IgD-negative memory B cell (primary cell): ENCODE data around the gene FBXW12. TPM values are rescaled to one million over a fixed set of nuclear protein-coding genes. Genes with fewer than 3 reads are reported as not detected.
"Not testable (repeated sequence)": the region's sequence is repeated elsewhere in the genome, so short reads cannot be mapped to it uniquely, and the experiment has no call there.

Experiments
- H3K27ac Mint-ChIP-seq, 3 donors: one replicate each; pipeline ENCODE4 v1.8.0; 2020 to 2022; ENCODE audit warnings: mild to moderate bottlenecking in 3 of 3, mixed read lengths in 3 of 3, moderate library complexity in 1 of 3
- H3K27me3 Mint-ChIP-seq: one replicate; pipeline ENCODE4 v1.8.0; 2021; ENCODE audit warnings: mixed read lengths
- H3K36me3 Mint-ChIP-seq: one replicate; pipeline ENCODE4 v1.8.0; 2020; ENCODE audit warnings: mild to moderate bottlenecking, mixed read lengths
- H3K4me1 Mint-ChIP-seq, 3 donors: one replicate each; pipeline ENCODE4 v1.8.0; 2020 to 2022; ENCODE audit warnings: mixed read lengths in 3 of 3, mild to moderate bottlenecking in 1 of 3
- H3K4me3 Mint-ChIP-seq, 4 donors: one replicate each; pipeline ENCODE4 v1.8.0; 2020 to 2022; ENCODE audit warnings: mild to moderate bottlenecking in 4 of 4, mixed read lengths in 4 of 4, moderate library complexity in 3 of 4
- H3K9me3 Mint-ChIP-seq, 3 donors: one replicate each; pipeline ENCODE4 v1.8.0; 2020 to 2021; ENCODE audit warnings: mixed read lengths in 3 of 3, mild to moderate bottlenecking in 1 of 3
- polyA plus RNA-seq: library from polyadenylated mRNA; unstranded; fragments of 300-500 nt; fragmentation: Illumina TruSeq; gene quantifications from one replicate; pipeline ENCODE4 v1.2.3, GENCODE V29; 2021

Gene FBXW12
- polyA plus RNA-seq, result not detected

- Mint-ChIP-seq H3K9me3 (no peaks in the 10 kb centered on the region), H3K27me3 (no peaks in the 10 kb centered on the region), H3K4me1 (no peaks in the 10 kb centered on the region), H3K27ac (no peak within 1 kb of the TSS), H3K36me3 (no peaks in the 10 kb centered on the region), H3K4me3 (no peak within 1 kb of the TSS)
Measured at GRCh38 chr3:48371651-48372376, at the start of gene FBXW12. TSS of gene FBXW12 (plus strand) at chr3:48372219. CDS start at chr3:48372768, 549 bp downstream.

GRCh38 chr3:48331706-48332435 lies 40.1 kb upstream of the FBXW12 start:
- H3K9me3 Mint-ChIP-seq, H3K36me3 Mint-ChIP-seq: not testable (repeated sequence)

GRCh38 chr3:48333346-48334245 lies 38.4 kb upstream of the FBXW12 start, which contains the start of gene SPINK8:
TSS of gene SPINK8 (minus strand) at chr3:48333661. CDS start at chr3:48328341, 5,320 bp downstream.
- not testable (repeated sequence) for H3K9me3 Mint-ChIP-seq, H3K4me3 Mint-ChIP-seq, H3K36me3 Mint-ChIP-seq, H3K27ac Mint-ChIP-seq, H3K4me1 Mint-ChIP-seq
- H3K27me3 Mint-ChIP-seq, result peaks cover 15% of the 10 kb centered on the region

More at GRCh38 chr3:48331706-48332435, 40.1 kb upstream of the FBXW12 start:
- peaks cover 15% of the 10 kb centered on the region for H3K27me3 Mint-ChIP-seq
- H3K4me1 Mint-ChIP-seq, H3K4me3 Mint-ChIP-seq, H3K27ac Mint-ChIP-seq: not testable (repeated sequence)

GRCh38 chr3:48334605-48335004 lies 37.4 kb upstream of the FBXW12 start:
- Mint-ChIP-seq H3K27ac (no peak overlapping the region), H3K4me1 (peaks cover 1 to 7% (median 2%) of the 10 kb centered on the region in 3 donors), H3K9me3 (no peaks in the 10 kb centered on the region), H3K4me3 (no peak overlapping the region), H3K27me3 (peaks cover 15% of the 10 kb centered on the region), H3K36me3 (no peaks in the 10 kb centered on the region)

GRCh38 chr3:48335286-48335685 lies 36.7 kb upstream of the FBXW12 start:
- not testable (repeated sequence) for H3K9me3 Mint-ChIP-seq, H3K4me1 Mint-ChIP-seq, H3K27ac Mint-ChIP-seq, H3K36me3 Mint-ChIP-seq
- peaks cover 15% of the 10 kb centered on the region for H3K27me3 Mint-ChIP-seq
- H3K4me3 Mint-ChIP-seq, result peak overlapping the region in 1 of 4 donors; percentile 6

- H3K36me3 Mint-ChIP-seq, H3K27ac Mint-ChIP-seq, H3K4me3 Mint-ChIP-seq, H3K9me3 Mint-ChIP-seq, H3K4me1 Mint-ChIP-seq: not testable (repeated sequence)
- peaks cover 15% of the 10 kb centered on the region for H3K27me3 Mint-ChIP-seq
Measured at GRCh38 chr3:48337536-48337935, 34.5 kb upstream of the FBXW12 start.

- Mint-ChIP-seq H3K36me3 (no peaks in the 10 kb centered on the region), H3K4me1 (peaks cover 0 to 7% (median 1%) of the 10 kb centered on the region in 3 donors), H3K9me3 (no peaks in the 10 kb centered on the region), H3K27ac (peak overlapping the region in 1 of 3 donors; percentile 59), H3K4me3 (no peak overlapping the region), H3K27me3 (peaks cover 9% of the 10 kb centered on the region)
Measured at GRCh38 chr3:48338635-48339034, 33.4 kb upstream of the FBXW12 start.

GRCh38 chr3:48343432-48343831 lies 28.6 kb upstream of the FBXW12 start:
- H3K27me3 Mint-ChIP-seq, result no peaks in the 10 kb centered on the region
- H3K4me1 Mint-ChIP-seq, result no peaks in the 10 kb centered on the region
- H3K4me3 Mint-ChIP-seq, result no peak overlapping the region
- H3K9me3 Mint-ChIP-seq, result no peaks in the 10 kb centered on the region
- H3K27ac Mint-ChIP-seq, result no peak overlapping the region
- no peaks in the 10 kb centered on the region for H3K36me3 Mint-ChIP-seq

- Mint-ChIP-seq H3K27me3 (peaks cover 2% of the 10 kb centered on the region), H3K4me1 (no peaks in the 10 kb centered on the region), H3K4me3 (no peak overlapping the region)
Measured at GRCh38 chr3:48344867-48345507, 27.0 kb upstream of the FBXW12 start.

GRCh38 chr3:48345946-48346572 lies 26.0 kb upstream of the FBXW12 start:
- Mint-ChIP-seq H3K9me3 (no peaks in the 10 kb centered on the region), H3K4me3 (no peak overlapping the region), H3K27me3 (peaks cover 3% of the 10 kb centered on the region)

More at GRCh38 chr3:48344867-48345507, 27.0 kb upstream of the FBXW12 start:
- H3K36me3 Mint-ChIP-seq, result no peaks in the 10 kb centered on the region
- no peaks in the 10 kb centered on the region for H3K9me3 Mint-ChIP-seq
- no peak overlapping the region for H3K27ac Mint-ChIP-seq

GRCh38 chr3:48347500-48347899 lies 24.5 kb upstream of the FBXW12 start:
- no peaks in the 10 kb centered on the region for H3K9me3 Mint-ChIP-seq
- no peak overlapping the region for H3K4me3 Mint-ChIP-seq
- H3K27ac Mint-ChIP-seq, result no peak overlapping the region
- H3K27me3 Mint-ChIP-seq, result peaks cover 4% of the 10 kb centered on the region
- H3K4me1 Mint-ChIP-seq, result no peaks in the 10 kb centered on the region
- H3K36me3 Mint-ChIP-seq, result no peaks in the 10 kb centered on the region

More at GRCh38 chr3:48345946-48346572, 26.0 kb upstream of the FBXW12 start:
- H3K36me3 Mint-ChIP-seq, result no peaks in the 10 kb centered on the region
- H3K27ac Mint-ChIP-seq, result no peak overlapping the region
- no peaks in the 10 kb centered on the region for H3K4me1 Mint-ChIP-seq

GRCh38 chr3:48352546-48352945 lies 19.5 kb upstream of the FBXW12 start:
- Mint-ChIP-seq H3K4me1 (no peaks in the 10 kb centered on the region), H3K27ac (no peak overlapping the region), H3K27me3 (peaks cover 12% of the 10 kb centered on the region), H3K9me3 (peaks cover 0 to 13% (median 7%) of the 10 kb centered on the region in 3 donors), H3K4me3 (no peak overlapping the region), H3K36me3 (no peaks in the 10 kb centered on the region)

- no peaks in the 10 kb centered on the region for H3K4me1 Mint-ChIP-seq
- no peaks in the 10 kb centered on the region for H3K36me3 Mint-ChIP-seq
- peaks cover 10% of the 10 kb centered on the region for H3K27me3 Mint-ChIP-seq
- no peak overlapping the region for H3K27ac Mint-ChIP-seq
- H3K9me3 Mint-ChIP-seq, result peaks cover 0 to 13% (median 7%) of the 10 kb centered on the region in 3 donors
- no peak overlapping the region for H3K4me3 Mint-ChIP-seq
Measured at GRCh38 chr3:48353987-48354386, 18.0 kb upstream of the FBXW12 start.

GRCh38 chr3:48356419-48356818 lies 15.6 kb upstream of the FBXW12 start:
- Mint-ChIP-seq H3K4me1 (no peaks in the 10 kb centered on the region), H3K36me3 (no peaks in the 10 kb centered on the region), H3K9me3 (peaks cover 2 to 23% (median 16%) of the 10 kb centered on the region in 3 donors), H3K27ac (peak overlapping the region in 2 of 3 donors; percentile 20 to 58), H3K4me3 (no peak overlapping the region), H3K27me3 (peaks cover 12% of the 10 kb centered on the region)
